Stimulated activated CD8-positive, alpha-beta memory T cell treated with anti-CD3 and anti-CD28 coated beads, Interleukin-4, amount 100 ng/mL, for 48 hours (primary cell): Measurements from ENCODE around the gene ZNF438.

ENCODE experiments used
- DNase-seq: peaks from one replicate; pipeline ENCODE4 v3.0.0-alpha.2; 2020

ZNF438 gene

DNA sequence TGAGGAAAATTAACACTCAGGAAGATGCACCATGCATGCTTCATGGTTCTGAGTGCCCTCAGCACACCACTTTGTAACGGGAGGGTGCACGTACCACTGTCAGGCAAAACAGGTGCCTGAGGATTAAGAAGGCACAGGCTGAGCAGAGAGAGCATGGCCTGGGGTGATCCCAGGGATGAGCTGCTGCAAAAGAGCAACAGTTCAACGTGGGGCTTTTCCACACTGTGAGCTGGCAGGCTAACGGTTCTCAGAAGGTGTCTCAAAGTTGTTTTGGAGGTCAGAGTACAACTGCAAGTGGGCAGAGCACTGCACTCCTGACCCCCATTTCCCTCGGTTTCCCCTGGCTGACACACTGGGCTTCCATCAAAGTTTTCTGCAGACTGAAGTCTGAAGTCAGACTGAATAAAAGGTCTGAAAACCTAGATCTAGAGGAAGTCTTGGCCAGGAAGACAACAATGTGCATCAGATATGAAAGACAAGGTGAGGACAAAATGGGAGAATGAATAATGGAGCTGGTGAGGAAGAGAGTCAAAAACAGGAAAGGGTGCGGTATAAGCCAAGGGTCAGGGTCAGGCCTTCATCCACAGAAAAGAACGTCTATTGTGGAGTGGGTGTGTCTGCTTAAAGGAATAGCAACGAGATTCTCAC, 20.5 kb downstream of the ZNF438 start:
- no peak for DNase-seq

DNA sequence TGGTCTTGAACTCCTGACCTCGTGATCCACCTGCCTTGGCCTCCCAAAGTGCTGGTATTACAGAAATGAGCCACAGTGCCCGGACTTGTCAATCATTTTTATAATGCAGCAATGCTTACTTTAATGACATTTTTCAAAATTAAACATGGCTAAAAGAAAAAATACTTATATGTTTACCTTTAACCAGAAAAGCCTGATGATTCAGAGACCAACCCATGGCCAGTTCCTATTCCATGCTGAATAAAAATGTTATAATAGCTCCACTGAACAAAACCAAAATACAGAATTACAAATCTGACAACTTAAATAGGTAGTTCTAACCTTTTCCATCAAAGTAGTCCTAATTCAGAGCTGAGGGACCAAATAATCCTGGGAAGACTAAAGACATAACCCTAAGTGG, 21.6 kb downstream of the ZNF438 start:
- DNase-seq: no peak

DNA sequence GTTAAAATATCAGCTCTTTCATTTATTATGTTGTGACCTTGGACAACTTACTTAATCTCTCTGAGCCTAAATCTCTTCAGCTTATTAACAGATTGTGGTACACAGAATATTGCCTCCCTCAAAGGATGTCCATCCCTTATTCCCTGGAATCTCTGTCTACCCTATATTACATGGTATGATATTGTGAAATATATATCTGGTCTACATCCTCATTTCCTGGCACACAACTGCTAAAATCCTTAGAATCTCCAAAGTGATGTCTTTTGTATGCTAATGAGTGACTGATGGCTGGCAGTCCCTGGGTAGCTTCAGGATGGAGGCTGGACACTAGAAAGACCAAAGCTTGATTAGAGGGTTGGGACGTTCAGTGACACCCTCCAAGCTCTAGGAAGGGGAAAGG, 25.8 kb downstream of the ZNF438 start:
- no peak for DNase-seq

DNA sequence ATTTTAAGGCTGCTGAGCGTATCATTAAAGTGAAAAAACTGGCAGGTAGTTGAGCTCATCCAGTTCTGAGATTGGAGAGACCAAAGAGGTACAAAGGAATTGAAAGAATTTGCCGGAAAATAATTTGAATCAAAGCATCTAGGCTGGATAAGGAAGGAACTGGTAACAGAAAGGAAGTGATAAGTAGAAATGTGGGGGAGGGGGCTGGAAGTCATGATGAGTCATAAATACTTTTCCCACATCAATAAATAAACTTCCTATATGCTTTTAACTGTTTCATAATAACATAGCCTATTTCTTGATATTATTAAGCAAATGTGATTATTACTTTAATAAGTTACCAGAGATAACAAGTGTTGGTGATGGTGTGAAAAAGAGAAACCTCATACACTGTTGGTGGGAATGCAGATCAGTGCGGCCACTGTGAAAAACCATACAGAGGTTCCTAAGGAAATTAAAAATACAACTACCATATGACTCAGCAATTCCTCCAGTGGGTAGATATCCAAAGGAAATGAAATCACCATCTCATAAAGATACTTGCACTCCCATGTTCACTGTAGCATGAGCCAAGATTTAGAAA, 27.0 kb downstream of the ZNF438 start:
- DNase-seq: no peak

DNA sequence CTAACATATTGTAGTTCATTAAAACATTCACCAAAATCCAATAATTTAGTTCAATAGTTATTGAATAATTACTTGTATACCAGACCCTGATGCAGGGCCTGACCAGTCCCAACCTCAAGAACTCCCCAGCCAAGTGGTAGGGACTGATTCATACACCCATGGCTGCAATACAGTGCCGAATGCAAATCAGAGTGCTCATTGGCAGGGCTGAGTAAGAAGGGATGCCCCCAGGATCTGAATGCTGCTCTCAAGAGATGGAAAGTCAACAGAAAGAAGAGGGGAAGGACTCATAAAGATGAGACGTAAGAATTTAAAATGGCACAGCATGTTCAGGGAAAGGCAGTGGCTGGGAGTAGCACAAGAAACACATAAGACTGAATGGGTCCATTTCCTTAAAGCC, 29.9 kb downstream of the ZNF438 start:
- no peak for DNase-seq

DNA sequence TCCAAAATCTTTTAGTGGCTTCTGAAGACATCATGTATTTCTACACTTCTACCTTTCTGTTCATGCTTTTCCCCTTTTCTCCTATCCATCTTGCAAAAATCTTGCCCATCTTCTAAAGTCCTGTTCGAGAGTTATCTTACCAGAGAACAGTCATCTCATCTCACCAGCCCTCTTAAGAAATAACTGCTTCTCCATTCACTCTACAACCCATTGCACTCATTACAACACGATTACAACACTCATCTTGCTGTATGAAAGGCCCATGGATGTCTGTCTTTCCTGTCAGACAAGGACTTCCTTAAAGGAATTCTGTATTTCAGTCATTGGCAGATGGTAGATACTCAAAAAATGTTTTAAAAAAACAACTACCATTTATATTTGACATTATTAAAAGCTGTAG, 30.8 kb downstream of the ZNF438 start:
- no peak for DNase-seq

DNA sequence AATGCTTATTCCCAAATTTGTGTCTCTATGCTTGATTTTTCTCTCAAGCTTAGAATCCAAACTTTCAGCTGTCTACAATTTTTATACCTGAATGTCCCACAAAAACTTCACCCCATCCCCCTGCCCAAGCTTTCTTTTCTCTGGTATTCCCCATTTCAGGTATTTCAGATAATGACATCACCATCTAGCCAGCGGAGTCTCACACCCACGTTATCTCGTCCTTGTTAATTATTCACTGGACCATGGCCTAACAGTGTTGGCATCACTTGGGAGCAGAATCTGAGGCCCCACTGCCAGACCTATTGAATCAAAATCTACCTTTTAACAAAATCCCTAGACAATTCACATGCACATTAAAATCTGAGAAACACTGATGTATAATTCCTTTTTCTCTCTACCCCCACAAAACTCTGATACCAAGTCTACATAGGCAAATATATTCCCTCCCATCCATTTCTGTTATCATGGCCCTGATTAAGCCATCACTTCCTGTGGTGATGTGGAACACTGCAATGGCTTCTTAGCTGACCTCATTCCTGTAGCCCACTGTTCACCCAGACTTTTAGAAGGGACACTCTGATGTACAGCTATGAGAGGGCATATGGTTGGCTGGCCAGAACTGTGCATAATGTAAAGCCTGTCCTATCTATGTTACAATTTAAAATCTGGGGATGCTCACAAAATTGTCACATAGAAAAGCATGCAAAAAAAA, 31.4 kb downstream of the ZNF438 start:
- no peak for DNase-seq

DNA sequence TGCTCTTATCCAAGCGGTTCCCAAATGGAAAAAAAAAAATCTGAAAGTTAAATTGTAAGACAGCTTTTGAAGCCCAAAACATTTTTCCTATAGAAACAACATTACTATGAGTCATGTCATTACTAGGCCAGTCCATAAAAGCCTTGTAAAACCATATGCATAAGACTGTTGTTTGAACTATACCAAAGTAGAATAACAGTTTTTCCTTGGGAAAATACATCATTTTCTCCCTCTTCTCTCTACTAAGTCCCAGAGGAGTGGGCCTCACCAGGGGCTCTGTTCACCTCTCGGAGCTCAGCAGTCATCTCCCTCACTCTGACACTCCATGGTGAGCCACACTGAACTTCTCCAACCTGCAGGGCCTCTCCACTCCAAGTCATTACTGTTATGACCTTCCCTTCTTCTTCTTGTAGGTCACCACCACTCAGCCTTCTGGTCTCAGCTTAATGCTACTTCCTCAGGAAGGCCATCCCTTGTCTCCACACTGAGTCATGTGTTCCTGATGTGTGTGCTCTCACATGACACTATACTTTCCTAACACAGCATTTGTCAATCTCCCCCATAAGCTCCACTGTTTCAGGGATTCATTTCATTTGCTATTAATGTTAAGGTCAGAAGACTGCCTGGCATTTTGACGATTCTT, 32.5 kb downstream of the ZNF438 start:
- no peak for DNase-seq

DNA sequence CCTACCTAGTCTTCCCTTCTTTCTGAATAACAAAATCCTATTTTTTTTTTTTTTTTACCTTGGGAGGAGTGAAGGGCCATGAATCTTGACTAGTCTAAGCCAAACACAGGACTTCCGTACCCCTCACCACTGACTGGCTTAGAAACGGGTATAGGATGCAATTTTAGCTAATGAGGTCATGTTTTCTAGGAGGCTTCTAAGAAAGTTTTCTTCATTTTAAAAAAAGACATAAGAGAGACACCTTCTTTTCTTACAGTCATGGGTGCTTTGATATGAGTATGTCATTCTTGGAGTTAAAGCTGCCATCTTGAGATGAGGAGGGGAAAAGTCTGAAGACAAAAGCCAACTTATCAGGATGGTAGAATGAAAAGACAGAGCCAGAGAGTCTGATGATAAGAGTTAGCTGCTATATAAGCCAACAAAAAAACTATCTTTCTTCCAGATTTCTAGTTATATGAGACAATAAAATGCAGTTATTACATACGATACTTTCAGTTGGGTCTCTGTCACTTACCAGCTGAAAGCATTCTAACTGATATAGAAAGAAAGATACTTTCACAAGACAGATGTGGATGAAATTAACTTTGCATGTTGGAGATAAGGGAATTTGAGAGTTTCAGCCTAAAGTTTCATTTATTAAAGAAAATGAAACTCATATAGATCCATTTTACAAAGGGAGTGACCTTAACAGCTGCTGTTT, 34.0 kb downstream of the ZNF438 start:
- DNase-seq: no peak

DNA sequence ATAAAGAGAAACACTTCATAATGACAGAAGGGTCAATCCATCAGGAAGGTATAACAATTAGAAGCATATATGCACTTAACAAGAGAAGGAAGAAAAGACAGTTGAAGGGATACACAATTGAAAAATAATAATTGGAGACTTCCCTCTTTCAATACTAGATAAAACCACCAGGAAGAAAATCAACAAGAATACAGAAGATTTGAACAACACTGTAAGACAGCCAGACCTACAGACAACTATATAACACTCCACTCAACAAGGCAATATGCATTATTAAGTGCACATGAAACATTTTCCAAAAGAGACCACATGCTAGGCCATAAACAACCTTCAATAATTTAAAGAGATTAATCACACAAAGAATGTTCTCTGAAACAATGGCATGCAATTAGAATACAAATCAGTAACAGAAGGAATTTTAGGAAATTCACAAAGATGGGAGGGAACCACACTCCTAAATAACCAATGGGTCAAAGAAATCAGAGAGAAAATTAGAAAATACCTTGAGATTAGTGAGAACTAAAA, 35.1 kb downstream of the ZNF438 start:
- no peak for DNase-seq

DNA sequence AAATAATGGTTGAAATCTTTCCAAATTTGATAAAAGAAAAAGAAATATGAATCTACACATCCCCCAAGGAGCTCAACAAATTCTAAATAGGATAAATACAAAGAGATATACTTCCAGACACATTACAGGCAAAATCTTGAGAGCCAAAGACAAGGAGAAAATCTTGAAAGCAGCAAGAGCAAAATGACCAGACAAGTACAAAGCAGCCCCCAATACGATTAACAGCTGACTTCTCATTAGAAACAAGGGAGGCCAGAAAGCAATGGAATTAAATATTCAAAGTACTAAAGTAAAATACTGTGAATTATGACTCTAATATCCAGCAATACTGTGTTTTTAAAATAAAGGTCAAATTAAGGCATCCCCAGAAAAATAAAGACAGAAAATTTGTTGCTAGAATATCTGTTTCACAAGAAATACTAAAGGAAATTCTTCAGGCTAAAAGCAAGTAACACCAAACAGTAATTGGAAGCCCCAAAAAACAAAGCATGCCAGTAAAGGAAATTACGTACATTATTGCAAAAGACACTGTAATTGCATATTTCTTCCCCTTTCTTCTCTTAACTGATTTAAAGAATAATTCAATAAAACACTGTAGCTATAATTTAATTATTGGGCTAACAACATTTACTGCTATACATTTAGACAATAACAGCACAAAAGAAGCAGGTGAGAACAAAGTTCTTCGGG, 36.4 kb downstream of the ZNF438 start:
- DNase-seq: no peak

DNA sequence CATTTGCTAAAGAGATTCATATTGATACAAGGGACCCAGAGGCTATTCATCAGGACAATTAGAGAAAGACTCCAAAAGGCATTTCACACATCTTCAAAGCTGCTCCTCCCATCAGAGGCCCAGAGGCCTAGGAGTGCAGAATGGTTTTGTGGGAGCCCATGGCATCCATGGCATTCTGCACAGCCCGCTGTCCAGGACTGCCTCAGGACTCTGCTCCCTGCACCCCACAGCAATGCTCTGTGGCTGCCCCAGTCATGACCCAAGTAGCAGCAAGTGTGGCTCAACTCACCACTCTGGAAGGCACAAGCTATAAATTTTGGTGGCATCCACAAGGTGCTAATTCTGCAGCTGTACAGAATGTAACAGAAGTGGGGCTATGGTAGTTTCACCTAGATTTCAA, 38.5 kb downstream of the ZNF438 start:
- no peak for DNase-seq

DNA sequence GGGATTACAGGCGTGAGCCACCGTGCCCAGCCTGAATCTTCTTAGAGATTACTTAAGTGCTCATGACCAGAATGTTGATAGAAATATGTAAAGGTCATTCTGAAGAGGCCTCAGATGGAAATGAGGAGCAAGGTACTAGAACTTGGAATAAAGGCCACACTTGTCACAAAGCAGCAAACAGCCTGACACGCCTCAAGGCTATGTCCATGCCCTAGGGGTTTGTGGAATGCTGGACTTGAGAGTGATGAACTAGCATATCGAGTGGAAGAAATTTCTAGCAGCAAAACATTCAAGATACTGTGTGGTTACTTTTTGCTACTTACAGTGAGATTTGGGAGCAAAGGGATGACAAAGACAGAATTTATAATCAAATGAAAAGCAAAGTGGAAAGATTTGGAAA, 39.0 kb downstream of the ZNF438 start:
- DNase-seq: no peak

DNA sequence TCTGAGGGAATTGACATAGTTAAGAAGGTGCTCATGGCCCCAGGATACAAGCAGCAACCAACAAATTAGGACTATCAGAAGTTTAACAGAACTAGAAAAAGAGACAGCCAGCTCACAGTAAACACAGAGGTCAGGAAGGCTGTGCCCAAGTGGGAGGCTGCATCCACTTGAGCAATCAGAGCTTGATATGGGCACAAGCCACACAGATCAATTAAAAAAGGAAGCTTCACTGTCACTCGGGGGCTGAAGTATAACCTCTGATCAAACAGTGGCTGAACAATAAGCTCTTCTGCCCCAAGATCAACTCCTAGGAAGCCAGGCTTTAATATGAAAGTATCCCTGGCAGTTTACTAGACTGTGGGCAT, 40.0 kb downstream of the ZNF438 start:
- no peak for DNase-seq

DNA sequence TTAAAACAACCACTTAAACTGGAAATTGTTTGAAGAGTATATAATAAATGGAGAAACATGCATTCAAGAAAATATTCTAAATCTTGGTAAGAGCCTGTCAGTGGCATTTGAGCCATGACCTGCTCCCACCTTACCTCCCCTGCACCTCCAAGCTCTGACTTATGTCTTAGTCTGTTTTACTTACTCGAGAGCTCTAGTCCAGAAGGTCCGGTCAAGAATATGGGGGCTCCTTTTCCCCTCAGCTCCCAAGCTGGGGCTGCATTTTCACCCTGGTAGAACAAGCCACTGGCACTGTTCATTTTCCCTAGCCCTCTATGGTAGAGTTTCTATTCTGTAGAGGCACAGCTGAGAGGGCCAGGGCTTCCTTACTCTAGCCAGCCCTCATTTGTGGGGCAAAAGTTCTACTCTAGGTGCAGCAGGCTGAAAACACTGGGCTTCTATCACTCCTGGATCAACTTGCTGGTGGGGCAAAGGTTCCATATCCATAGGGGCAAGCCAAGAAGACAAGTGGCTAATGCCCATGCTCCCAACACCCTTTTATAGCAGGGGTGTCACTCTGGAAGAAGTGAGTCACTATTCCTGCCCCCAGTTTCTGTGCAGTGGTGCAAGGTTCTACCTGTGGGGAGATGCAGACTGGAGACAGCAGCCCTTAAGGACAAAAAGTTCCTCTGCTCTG, 40.6 kb downstream of the ZNF438 start:
- DNase-seq: no peak

DNA sequence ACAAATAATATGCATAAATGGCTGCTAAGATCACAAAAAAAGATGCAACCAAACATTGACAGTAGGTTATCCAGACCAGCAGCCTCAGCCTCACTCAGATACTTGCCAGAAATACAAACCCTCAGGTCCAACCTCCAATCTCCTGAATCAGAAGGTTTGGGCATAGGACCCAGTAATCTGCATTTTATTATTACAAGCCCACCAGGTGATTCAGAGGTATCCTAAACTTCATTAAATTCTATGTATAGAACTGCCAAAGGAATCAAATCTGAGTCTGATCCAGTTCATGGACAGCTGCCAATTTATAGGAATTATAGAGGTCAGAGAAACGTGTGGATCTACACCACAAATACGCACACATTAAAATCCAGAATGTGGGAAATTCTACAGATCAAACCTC, 41.3 kb downstream of the ZNF438 start:
- no peak for DNase-seq

DNA sequence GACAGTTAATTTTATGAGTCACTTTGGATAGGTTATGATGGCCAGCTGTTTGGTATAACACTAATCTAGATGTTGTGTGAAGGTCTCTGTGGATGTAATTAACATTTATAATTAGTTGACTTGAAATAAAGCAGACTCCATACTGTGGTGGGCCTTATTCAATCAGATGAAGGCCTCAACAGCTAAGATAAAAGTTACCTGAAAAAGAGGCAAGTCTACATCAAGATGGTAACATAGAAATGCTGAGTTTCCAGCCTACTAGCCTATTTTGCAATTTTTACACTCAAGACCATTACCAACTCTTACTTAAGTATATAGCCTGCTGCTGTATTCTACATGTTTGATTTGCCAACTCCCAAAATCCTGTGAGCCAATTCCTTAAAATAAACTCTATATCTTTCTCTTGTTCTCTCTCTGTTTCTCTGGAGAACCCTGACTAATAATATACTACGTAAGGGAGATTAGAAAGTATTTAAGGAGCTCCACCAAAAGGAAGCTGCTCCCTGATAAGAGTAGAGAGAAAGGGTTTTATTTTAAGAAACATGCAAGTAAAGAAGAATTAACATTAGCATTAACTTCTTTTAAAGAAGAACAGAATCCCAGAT, 42.7 kb downstream of the ZNF438 start:
- no peak for DNase-seq

DNA sequence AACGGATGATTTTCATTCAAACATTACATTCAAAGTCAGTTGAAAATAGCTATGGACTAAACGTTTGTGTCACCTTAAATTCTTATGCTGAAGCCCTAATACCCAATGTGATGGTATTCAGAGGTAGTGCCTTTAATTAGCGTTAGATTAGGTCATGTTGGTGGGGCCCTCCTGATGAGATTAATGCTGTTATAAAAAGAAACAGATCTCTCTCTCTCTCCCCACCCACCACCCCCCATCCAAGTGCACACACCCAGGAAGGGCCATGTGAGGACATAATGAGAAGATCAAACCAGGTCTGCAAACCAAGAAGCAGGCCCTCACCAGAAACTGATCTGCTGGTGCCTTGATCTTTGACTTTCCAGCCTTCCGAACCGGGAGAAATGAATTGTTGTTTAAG, 44.2 kb downstream of the ZNF438 start:
- no peak for DNase-seq

DNA sequence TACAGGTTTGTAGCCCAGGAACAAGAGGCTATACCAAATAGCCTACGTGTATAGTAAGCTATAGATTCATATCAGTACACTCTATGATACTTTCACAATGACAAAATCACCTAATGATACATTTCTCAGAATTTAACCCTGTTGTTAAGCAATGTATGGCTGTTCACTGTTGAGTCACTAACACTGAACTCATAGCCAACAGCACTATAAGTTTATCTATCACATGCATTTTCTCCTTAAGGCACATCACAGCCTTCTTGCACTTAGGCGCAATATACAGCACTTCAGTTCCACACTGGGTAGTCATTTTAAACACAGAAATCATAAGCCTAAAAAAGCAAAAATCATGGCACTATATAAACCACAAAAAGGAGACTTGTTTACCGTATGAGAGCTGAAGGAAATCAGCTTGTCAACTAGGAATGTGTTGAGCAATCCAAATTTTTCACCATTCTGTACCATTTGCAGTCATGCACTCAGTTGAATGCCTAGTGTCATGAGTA, 45.6 kb downstream of the ZNF438 start:
- no peak for DNase-seq

DNA sequence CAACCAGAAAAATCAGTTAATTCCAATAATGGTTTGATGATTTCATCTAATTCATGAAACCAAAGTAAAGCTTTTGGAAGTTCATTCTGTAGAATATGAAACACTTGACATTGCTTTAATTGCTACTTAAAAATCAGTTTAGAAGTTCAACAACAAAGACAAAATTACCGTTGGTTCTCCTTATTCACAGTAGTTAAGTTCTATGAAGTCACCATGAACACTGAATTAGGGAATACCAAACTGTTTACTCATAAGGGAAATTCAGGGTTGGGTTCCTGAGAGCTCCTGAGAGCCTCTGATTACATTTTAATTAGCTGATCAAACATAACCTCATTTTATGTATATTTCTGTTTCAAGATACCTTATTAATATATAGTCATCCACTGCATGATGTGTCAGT, 46.2 kb downstream of the ZNF438 start:
- DNase-seq: no peak

DNA sequence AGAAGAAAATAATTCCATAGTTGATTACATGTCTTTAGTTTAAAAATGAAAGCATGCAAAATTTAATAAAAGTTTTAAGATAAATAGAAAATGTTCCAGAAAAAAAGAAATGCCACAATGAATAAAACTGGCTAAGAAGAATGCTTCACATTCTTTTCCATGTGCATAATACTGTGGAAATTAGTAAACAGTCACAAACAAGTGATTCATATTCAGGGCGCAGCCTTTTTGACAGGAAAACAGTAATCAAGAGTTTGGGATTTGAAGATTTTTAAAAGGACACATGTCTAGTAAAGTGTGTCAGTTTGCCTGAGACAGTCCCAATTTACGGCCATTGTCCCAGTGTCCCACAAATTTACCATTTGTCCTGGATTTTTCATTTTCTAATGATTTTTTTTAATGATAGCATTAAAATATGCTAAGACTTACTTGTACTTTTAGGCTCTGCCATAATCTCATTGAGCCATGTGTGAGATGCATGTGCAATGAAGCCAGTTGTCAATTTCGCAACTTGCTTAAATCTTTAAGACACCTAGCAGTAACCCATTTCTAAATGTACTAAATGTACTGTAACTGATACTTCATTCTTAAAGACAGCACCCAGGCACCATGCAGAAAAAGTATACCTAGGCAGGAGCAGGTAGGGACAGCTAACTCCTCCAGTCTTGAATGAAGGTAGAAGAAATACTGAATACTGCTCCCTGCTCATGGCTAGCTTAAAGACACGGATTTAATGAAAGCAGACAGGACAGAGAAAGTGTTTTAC, 46.9 kb downstream of the ZNF438 start:
- DNase-seq: no peak
